ENCODE measurements around the gene CAPZB. TPM values are rescaled to one million over a fixed set of nuclear protein-coding genes. Genes with fewer than 3 reads are reported as not detected.
A peak's percentile ranks its signal among the peaks of the same experiment; 100 is the strongest.

Gene CAPZB
- total RNA-seq, 1 experiment from 2014 or later = 491 TPM

- BruUV-seq (replicated peaks) = no TSS peak
- Histone ChIP-seq H3K36me3 (ENCODE audit: control insufficient read depth, insufficient read depth, low read length) (peaks cover 4% of the 10 kb centered on the region; the same call in 1 of the 2 replicates), H3K27me3 (ENCODE audit: control insufficient read depth, insufficient read depth, low read length) (no peaks in the 10 kb centered on the region), H3K9me3 (ENCODE audit: control insufficient read depth, insufficient read depth, low read depth, low read length) (no peaks in the 10 kb centered on the region), H3K4me3 (ENCODE audit: low read depth in 2 of 2, low read length in 2 of 2) (no peak overlapping the region), H3K27ac (ENCODE audit: low read length) (0 out of 2 replicates have a peak overlapping the region, but pooled peaks have one; percentile 10), H3K4me1 (ENCODE audit: control insufficient read depth, insufficient read depth, low read length) (peaks cover 56% of the 10 kb centered on the region)
- CTCF ChIA-PET = interaction anchor here (0.8 kb wide), 1 partner anchor 12 kb away, joined by 9 read pairs; no protein-coding TSS in a partner anchor
- intact Hi-C loops (cut with micrococcal nuclease; ENCODE audit: unreplicated experiment) = no loop called here
- in situ Hi-C loops (cut with HindIII; ENCODE audit: low pct_unique_long_range_greater_than_20kb, low sequenced_read_pairs) = no loop called here
- ATAC-seq (no peak), DNase-seq (ENCODE audit: low read depth, low spot score) (no peak)
- TF ChIP-seq TCF7L2 (IDR thresholded peaks at IDR 0.05; ENCODE audit: low read depth, low read length) = no peak
- POLR2A ChIA-PET = interaction anchor here (0.6 kb wide), 2 partner anchors 10 to 78 kb away, joined by 3 to 4 read pairs; no protein-coding TSS in a partner anchor
These were observed 62.2 kb downstream of the CAPZB start for GRCh38 chr1:19423130-19423529.

DNA sequence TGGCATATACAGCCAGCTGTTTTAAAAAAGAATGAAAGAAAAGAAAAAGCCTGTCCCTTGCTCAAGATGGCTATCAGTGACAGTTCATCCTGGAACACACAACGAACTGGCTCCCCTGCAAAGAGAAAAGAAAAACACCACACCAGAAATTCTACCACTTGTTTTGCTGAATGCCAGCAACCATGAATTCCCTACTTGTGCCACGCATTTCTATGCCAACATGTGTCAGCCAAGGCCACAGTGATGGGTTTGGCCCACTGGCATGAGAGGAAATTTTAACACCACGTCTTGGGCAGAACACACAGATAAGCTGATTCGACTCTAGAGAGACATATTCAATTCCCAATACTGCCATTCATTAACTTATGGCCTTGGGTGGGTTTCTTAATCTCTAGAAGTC is 64.0 kb downstream of the CAPZB start:
- BruUV-seq (replicated peaks) = no TSS peak
- intact Hi-C loops (cut with micrococcal nuclease; ENCODE audit: unreplicated experiment) (no loop called here), in situ Hi-C loops (cut with HindIII; ENCODE audit: low pct_unique_long_range_greater_than_20kb, low sequenced_read_pairs) (no loop called here)
- Histone ChIP-seq H3K27ac (ENCODE audit: low read length) (peak overlapping the region; percentile 54; the same call in 1 of the 2 replicates), H3K36me3 (ENCODE audit: control insufficient read depth, insufficient read depth, low read length) (peaks cover 4% of the 10 kb centered on the region; the same call in 1 of the 2 replicates), H3K9me3 (ENCODE audit: control insufficient read depth, insufficient read depth, low read depth, low read length) (no peaks in the 10 kb centered on the region), H3K4me1 (ENCODE audit: control insufficient read depth, insufficient read depth, low read length) (peaks cover 40% of the 10 kb centered on the region), H3K4me3 (ENCODE audit: low read depth in 2 of 2, low read length in 2 of 2) (no peak overlapping the region), H3K27me3 (ENCODE audit: control insufficient read depth, insufficient read depth, low read length) (no peaks in the 10 kb centered on the region)
- no peak for ATAC-seq
- ChIA-PET POLR2A (interaction anchor here (0.6 kb wide), 1 partner anchor 64 kb away, joined by 7 read pairs; the partner anchor contains the start of gene CAPZB), CTCF (interaction anchor here (0.6 kb wide), 1 partner anchor 60 kb away, joined by 3 read pairs; no protein-coding TSS in a partner anchor)
- TF ChIP-seq TCF7L2 (IDR thresholded peaks at IDR 0.05; ENCODE audit: low read depth, low read length) (no peak), POLR2AphosphoS5 (IDR thresholded peaks at IDR 0.05; ENCODE audit: low read depth, low read length) (0 out of 2 replicates have a peak, but pooled peaks have one; percentile 34)
- no peak for DNase-seq (ENCODE audit: low read depth, low spot score)

DNA sequence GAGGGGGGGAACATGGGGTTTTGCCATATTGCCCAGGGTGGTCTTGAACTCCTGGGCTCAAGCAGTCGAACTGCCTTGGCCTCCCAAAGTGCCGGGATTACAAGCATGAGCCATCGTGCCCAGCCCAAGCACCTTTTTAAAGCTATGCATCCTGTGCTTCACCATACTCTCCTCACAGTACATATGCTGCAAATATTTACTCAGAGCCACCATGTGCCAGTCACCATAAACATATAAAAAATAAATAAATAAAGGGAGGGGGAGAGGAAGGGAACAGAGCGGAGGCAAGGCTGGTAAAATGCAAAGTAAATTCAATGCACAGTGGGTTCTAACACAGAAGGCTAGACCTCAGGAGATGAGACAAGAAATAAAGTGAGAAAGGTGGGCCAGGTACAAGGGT is 64.7 kb downstream of the CAPZB start:
- no peak for TF ChIP-seq SIN3A (IDR thresholded peaks at IDR 0.05; ENCODE audit: borderline replicate concordance, insufficient read depth, low read depth, low read length)
- TF ChIP-seq, protein P1, sequence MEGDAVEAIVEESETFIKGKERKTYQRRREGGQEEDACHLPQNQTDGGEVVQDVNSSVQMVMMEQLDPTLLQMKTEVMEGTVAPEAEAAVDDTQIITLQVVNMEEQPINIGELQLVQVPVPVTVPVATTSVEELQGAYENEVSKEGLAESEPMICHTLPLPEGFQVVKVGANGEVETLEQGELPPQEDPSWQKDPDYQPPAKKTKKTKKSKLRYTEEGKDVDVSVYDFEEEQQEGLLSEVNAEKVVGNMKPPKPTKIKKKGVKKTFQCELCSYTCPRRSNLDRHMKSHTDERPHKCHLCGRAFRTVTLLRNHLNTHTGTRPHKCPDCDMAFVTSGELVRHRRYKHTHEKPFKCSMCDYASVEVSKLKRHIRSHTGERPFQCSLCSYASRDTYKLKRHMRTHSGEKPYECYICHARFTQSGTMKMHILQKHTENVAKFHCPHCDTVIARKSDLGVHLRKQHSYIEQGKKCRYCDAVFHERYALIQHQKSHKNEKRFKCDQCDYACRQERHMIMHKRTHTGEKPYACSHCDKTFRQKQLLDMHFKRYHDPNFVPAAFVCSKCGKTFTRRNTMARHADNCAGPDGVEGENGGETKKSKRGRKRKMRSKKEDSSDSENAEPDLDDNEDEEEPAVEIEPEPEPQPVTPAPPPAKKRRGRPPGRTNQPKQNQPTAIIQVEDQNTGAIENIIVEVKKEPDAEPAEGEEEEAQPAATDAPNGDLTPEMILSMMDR (IDR thresholded peaks at IDR 0.05) = no peak
- no peak for TF ChIP-seq TCF7L2 (IDR thresholded peaks at IDR 0.05; ENCODE audit: low read depth, low read length)
- TF ChIP-seq, protein P2, sequence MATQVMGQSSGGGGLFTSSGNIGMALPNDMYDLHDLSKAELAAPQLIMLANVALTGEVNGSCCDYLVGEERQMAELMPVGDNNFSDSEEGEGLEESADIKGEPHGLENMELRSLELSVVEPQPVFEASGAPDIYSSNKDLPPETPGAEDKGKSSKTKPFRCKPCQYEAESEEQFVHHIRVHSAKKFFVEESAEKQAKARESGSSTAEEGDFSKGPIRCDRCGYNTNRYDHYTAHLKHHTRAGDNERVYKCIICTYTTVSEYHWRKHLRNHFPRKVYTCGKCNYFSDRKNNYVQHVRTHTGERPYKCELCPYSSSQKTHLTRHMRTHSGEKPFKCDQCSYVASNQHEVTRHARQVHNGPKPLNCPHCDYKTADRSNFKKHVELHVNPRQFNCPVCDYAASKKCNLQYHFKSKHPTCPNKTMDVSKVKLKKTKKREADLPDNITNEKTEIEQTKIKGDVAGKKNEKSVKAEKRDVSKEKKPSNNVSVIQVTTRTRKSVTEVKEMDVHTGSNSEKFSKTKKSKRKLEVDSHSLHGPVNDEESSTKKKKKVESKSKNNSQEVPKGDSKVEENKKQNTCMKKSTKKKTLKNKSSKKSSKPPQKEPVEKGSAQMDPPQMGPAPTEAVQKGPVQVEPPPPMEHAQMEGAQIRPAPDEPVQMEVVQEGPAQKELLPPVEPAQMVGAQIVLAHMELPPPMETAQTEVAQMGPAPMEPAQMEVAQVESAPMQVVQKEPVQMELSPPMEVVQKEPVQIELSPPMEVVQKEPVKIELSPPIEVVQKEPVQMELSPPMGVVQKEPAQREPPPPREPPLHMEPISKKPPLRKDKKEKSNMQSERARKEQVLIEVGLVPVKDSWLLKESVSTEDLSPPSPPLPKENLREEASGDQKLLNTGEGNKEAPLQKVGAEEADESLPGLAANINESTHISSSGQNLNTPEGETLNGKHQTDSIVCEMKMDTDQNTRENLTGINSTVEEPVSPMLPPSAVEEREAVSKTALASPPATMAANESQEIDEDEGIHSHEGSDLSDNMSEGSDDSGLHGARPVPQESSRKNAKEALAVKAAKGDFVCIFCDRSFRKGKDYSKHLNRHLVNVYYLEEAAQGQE (IDR thresholded peaks at IDR 0.05; ENCODE audit: insufficient read depth in 1 of 2, low read depth in 2 of 2, low read length in 1 of 2) = no peak
- no peak for TF ChIP-seq POLR2AphosphoS5 (IDR thresholded peaks at IDR 0.05; ENCODE audit: low read depth, low read length)
- POLR2A ChIA-PET = no interaction called here
- Histone ChIP-seq H3K4me1 (ENCODE audit: control insufficient read depth, insufficient read depth, low read length) (peaks cover 33% of the 10 kb centered on the region), H3K27ac (ENCODE audit: low read length) (peak overlapping the region; percentile 54; the same call in 1 of the 2 replicates), H3K27me3 (ENCODE audit: control insufficient read depth, insufficient read depth, low read length) (no peaks in the 10 kb centered on the region), H3K4me3 (ENCODE audit: low read depth in 2 of 2, low read length in 2 of 2) (no peak overlapping the region), H3K36me3 (ENCODE audit: control insufficient read depth, insufficient read depth, low read length) (peaks cover 4% of the 10 kb centered on the region; the same call in 1 of the 2 replicates), H3K9me3 (ENCODE audit: control insufficient read depth, insufficient read depth, low read depth, low read length) (no peaks in the 10 kb centered on the region)
- CTCF ChIA-PET = no interaction called here
- DNase-seq (ENCODE audit: low read depth, low spot score) (no peak), ATAC-seq (0 out of 2 replicates have a peak, but pooled peaks have one; percentile 24)
- no TSS peak for BruUV-seq (replicated peaks)
- in situ Hi-C loops (cut with HindIII; ENCODE audit: low pct_unique_long_range_greater_than_20kb, low sequenced_read_pairs) = no loop called here
- intact Hi-C loops (cut with micrococcal nuclease; ENCODE audit: unreplicated experiment) = no loop called here
